SU-DHL-6 (cell line): ENCODE measurements around the gene KLHL1.

Source experiments
- H2AFZ ChIP-seq: fragments of 200-600 bp; sonication (generic); 2 replicates; pipeline ENCODE4 v1.6.1; 2014; ENCODE audit warnings: low read depth, mild to moderate bottlenecking, moderate library complexity, mixed read lengths, antibody characterized with exemption, low read length; ENCODE audit not compliant: severe bottlenecking
- H3F3A ChIP-seq: fragments of 200-600 bp; shearing (Covaris generic); 2 replicates; pipeline ENCODE4 v1.6.0; 2016; ENCODE audit warnings: antibody characterized with exemption, mild to moderate bottlenecking; ENCODE audit not compliant: insufficient read depth
- H3K27ac ChIP-seq: fragments of 200-600 bp; sonication (generic); 2 replicates; pipeline ENCODE4 v1.5.1; 2016; ENCODE audit warnings: low read depth, mild to moderate bottlenecking, low read length, moderate library complexity, mixed read lengths
- H3K27me3 ChIP-seq: fragments of 200-600 bp; sonication (generic), shearing (Covaris generic); 2 replicates; pipeline ENCODE4 v1.6.0; 2014; ENCODE audit warnings: mild to moderate bottlenecking, low read length
- H3K36me3 ChIP-seq: fragments of 200-600 bp; sonication (generic); 2 replicates; pipeline ENCODE4 v1.6.1; 2014; ENCODE audit warnings: mild to moderate bottlenecking, low read length, mixed read lengths
- H3K4me2 ChIP-seq: fragments of 300-600, 200-600 bp; shearing (Covaris generic), sonication (generic); 2 replicates; pipeline ENCODE4 v1.6.0; 2014; ENCODE audit warnings: low read length, low read depth, mild to moderate bottlenecking; ENCODE audit not compliant: poor library complexity, severe bottlenecking
- H3K4me3 ChIP-seq: fragments of 200-600 bp; sonication (generic); 2 replicates; pipeline ENCODE4 v1.5.1; 2014; ENCODE audit warnings: antibody characterized with exemption, low read length, mild to moderate bottlenecking, mixed read lengths; ENCODE audit not compliant: insufficient read depth, poor library complexity, severe bottlenecking
- H3K79me2 ChIP-seq: fragments of 200-600 bp; sonication (generic); 2 replicates; pipeline ENCODE4 v1.6.1; 2014; ENCODE audit warnings: mild to moderate bottlenecking, low read length, moderate library complexity; ENCODE audit not compliant: insufficient read depth
- H3K9ac ChIP-seq: fragments of 200-600 bp; sonication (generic); 2 replicates; pipeline ENCODE4 v1.7.0; 2014; ENCODE audit warnings: mild to moderate bottlenecking, low read length
- H3K9me2 ChIP-seq: fragments of 200-600 bp; sonication (generic); replicated peaks from 2 replicates; pipeline ENCODE4 v1.6.1; 2014; ENCODE audit warnings: low read length; ENCODE audit not compliant: insufficient read depth
- H3K9me3 ChIP-seq: fragments of 200-600 bp; sonication (generic); 2 replicates; pipeline ENCODE4 v1.6.1; 2014; ENCODE audit warnings: low read length, mixed read lengths; ENCODE audit not compliant: insufficient read depth
- H4K20me1 ChIP-seq: fragments of 200-600 bp; sonication (generic); 2 replicates; pipeline ENCODE4 v1.6.1; 2014; ENCODE audit warnings: low read depth, mild to moderate bottlenecking, antibody characterized with exemption, low read length, moderate library complexity, mixed read lengths
- CTCF ChIP-seq: fragments of 200-600 bp; sonication (generic); IDR thresholded peaks from one replicate; pipeline ENCODE4 v1.5.1; 2017; ENCODE audit warnings: antibody characterized with exemption, mild to moderate bottlenecking, low read length, moderate library complexity; ENCODE audit not compliant: insufficient read depth, poor library complexity, severe bottlenecking
- EZH2phosphoT487 ChIP-seq: fragments of 200-600 bp; sonication (generic), shearing (Covaris generic); conservative IDR thresholded peaks from 2 replicates; pipeline ENCODE4 v1.6.1; 2018; ENCODE audit warnings: mild to moderate bottlenecking, antibody characterized with exemption, low read length, moderate library complexity, mixed read lengths

The KLHL1 gene

GRCh38 chr13:69809152-69809551 lies 299.1 kb downstream of the KLHL1 start:
- no peaks in the 10 kb centered on the region for H3K79me2 ChIP-seq
- H3K9me2 ChIP-seq: no peaks in the 10 kb centered on the region
- H3F3A ChIP-seq: no peaks in the 10 kb centered on the region
- no peak overlapping the region for H2AFZ ChIP-seq
- TF ChIP-seq CTCF (no peak), EZH2phosphoT487 (no peak)
- no peaks in the 10 kb centered on the region for H3K27me3 ChIP-seq
- no peaks in the 10 kb centered on the region for H3K36me3 ChIP-seq
- no peaks in the 10 kb centered on the region; the same call in 1 of the 2 replicates for H3K9me3 ChIP-seq
- no peak overlapping the region for H3K4me3 ChIP-seq
- H4K20me1 ChIP-seq: no peaks in the 10 kb centered on the region
- H3K27ac ChIP-seq: no peak overlapping the region
- no peak overlapping the region for H3K9ac ChIP-seq
- no peak overlapping the region for H3K4me2 ChIP-seq

- no peaks in the 10 kb centered on the region for H3K36me3 ChIP-seq
- H4K20me1 ChIP-seq: no peaks in the 10 kb centered on the region
- H3K79me2 ChIP-seq: no peaks in the 10 kb centered on the region
- H3K27ac ChIP-seq: no peak overlapping the region
- H3K4me2 ChIP-seq: no peak overlapping the region
- no peak overlapping the region for H3K9ac ChIP-seq
- H3K9me3 ChIP-seq: no peaks in the 10 kb centered on the region
- H3K27me3 ChIP-seq: no peaks in the 10 kb centered on the region
- H3K9me2 ChIP-seq: no peaks in the 10 kb centered on the region
- no peaks in the 10 kb centered on the region for H3F3A ChIP-seq
- no peak overlapping the region for H3K4me3 ChIP-seq
- TF ChIP-seq EZH2phosphoT487: no peak
- TF ChIP-seq CTCF: no peak
- H2AFZ ChIP-seq: peak overlapping the region; percentile 16
Observed at GRCh38 chr13:69796256-69796655, 312.0 kb downstream of the KLHL1 start.

- H3K79me2 ChIP-seq: no peaks in the 10 kb centered on the region
- H3K4me2 ChIP-seq: no peak overlapping the region
- H3K4me3 ChIP-seq: no peak overlapping the region
Observed at GRCh38 chr13:69793783-69794453, 314.3 kb downstream of the KLHL1 start.

More at GRCh38 chr13:69793783-69794453, 314.3 kb downstream of the KLHL1 start:
- Histone ChIP-seq H3K9me2 (no peaks in the 10 kb centered on the region), H3F3A (no peaks in the 10 kb centered on the region), H3K9me3 (no peaks in the 10 kb centered on the region), H4K20me1 (no peaks in the 10 kb centered on the region), H3K9ac (no peak overlapping the region), H2AFZ (peak overlapping the region; percentile 46), H3K27ac (no peak overlapping the region), H3K36me3 (no peaks in the 10 kb centered on the region), H3K27me3 (no peaks in the 10 kb centered on the region)
- TF ChIP-seq EZH2phosphoT487: no peak
- TF ChIP-seq CTCF: no peak
